Common myeloid progenitor, CD34-positive (primary cell): ENCODE results near the gene ADGRV1.

Source experiments
- CTCF ChIA-PET: fragments of 350-600 bp; sonication (Branson Sonifier 250); formaldehyde crosslinking; loops from one replicate; lab custom pipeline; 2021; ENCODE audit warnings: antibody characterized with exemption; lab: Charles Lee
- POLR2A ChIA-PET: fragments of 350-600 bp; sonication (Branson Sonifier 250); formaldehyde crosslinking; loops from one replicate; lab custom pipeline; 2021; ENCODE audit warnings: antibody characterized with exemption; lab: Charles Lee
- DNase-seq, 3 donors: peaks; one replicate each; pipeline versions ENCODE4 v3.0.0 to v3.0.0-alpha.2; 2013
- H3K27ac ChIP-seq, 2 experiments: 1 replicate in 1 of 2; 2 replicates in 1 of 2; pipeline ENCODE4 v1.7.0; 2013; ENCODE audit warnings: inconsistent platforms in 2 of 2, low read length in 2 of 2, mild to moderate bottlenecking in 2 of 2, low read depth in 1 of 2, moderate library complexity in 1 of 2; ENCODE audit not compliant: severe bottlenecking in 2 of 2, insufficient read depth in 1 of 2, poor library complexity in 1 of 2
- H3K27me3 ChIP-seq, 5 experiments: replicated peaks in 2 of 5; 1 replicate in 3 of 5; 2 replicates in 2 of 5; pipeline versions ENCODE4 v1.6.1 to v1.7.0; 2013; ENCODE audit warnings: low read length in 4 of 5, mild to moderate bottlenecking in 2 of 5, moderate library complexity in 2 of 5, inconsistent platforms in 1 of 5; ENCODE audit not compliant: insufficient read depth in 5 of 5, control insufficient read depth in 4 of 5
- H3K36me3 ChIP-seq, 4 experiments: 1 replicate in 2 of 4; 2 replicates in 2 of 4; pipeline versions ENCODE4 v1.6.1 to v1.7.0; 2013; ENCODE audit warnings: low read length in 3 of 4, control low read depth in 1 of 4, mild to moderate bottlenecking in 1 of 4; ENCODE audit not compliant: control insufficient read depth in 4 of 4, insufficient read depth in 4 of 4
- H3K4me1 ChIP-seq, 4 experiments: 1 replicate in 3 of 4; 2 replicates in 1 of 4; pipeline versions ENCODE4 v1.6.1 to v1.7.1; 2013; ENCODE audit warnings: low read length in 3 of 4, mild to moderate bottlenecking in 3 of 4, control low read depth in 1 of 4, inconsistent platforms in 1 of 4, moderate library complexity in 1 of 4; ENCODE audit not compliant: control insufficient read depth in 4 of 4, insufficient read depth in 4 of 4; ENCODE audit errors: control extremely low read depth in 1 of 4
- H3K4me3 ChIP-seq, 7 experiments: 1 replicate in 4 of 7; 2 replicates in 3 of 7; pipeline versions ENCODE4 v1.5.1 to v1.7.0; 2013; ENCODE audit warnings: mild to moderate bottlenecking in 7 of 7, low read length in 6 of 7, moderate library complexity in 6 of 7, inconsistent platforms in 2 of 7, low read depth in 2 of 7, control low read depth in 1 of 7; ENCODE audit not compliant: insufficient read depth in 4 of 7, control insufficient read depth in 1 of 7; ENCODE audit errors: extremely low read depth in 1 of 7
- H3K9me3 ChIP-seq, 5 experiments: 1 replicate in 4 of 5; 2 replicates in 1 of 5; pipeline versions ENCODE4 v1.6.1 to v1.7.1; 2013; ENCODE audit warnings: low read length in 4 of 5, mild to moderate bottlenecking in 2 of 5, inconsistent platforms in 1 of 5, low read depth in 1 of 5, moderate library complexity in 1 of 5; ENCODE audit not compliant: control insufficient read depth in 4 of 5, insufficient read depth in 2 of 5; ENCODE audit errors: control extremely low read depth in 1 of 5
- WGBS: methylation state at CpG from one replicate; pipeline ENCODE4 v1.1.5; 2013; ENCODE audit not compliant: insufficient coverage; 5-methylcytosine and 5-hydroxymethylcytosine counted together

Gene ADGRV1

DNA sequence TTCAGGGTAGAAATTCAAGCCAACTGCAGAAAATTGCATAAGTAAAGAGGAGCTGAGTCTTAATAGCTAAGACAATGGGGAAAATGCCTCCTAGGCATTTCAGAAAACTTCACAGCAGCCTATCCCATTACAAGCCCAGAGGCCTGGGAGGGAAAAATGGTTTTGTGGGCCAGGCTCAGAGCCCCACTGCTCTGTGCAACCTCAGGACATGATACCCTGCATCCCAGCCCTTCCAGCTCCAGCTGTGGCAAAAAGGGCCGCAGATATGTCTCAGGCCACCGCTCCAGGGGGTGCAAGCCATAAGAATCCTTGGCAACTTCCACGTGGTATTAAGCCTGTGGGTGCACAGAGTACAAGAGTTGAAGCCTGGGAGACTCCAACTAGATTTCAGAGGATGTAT lies 437.5 kb downstream of the ADGRV1 start:
- 100% methylated on average over 3 of the region's 3 CpGs for WGBS

DNA sequence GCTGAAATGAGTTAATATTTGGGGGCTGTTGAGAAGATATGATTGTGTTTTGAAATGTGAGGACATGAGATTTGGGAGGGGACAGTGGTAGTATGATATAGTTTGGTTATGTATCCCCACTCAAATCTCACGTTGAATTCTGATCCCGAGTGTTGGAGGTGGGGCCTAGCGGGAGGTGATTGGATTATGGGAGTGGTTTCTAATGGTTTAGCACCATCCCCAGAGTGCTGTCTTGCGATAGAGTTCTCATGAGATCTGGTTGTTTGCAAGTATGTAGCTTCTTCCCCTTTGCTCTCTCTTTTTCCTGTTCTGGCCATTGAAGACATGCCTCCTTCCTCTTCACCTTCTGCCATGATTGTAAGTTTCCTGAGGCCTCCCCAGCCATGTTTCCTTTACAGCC lies 438.5 kb downstream of the ADGRV1 start:
- DNase-seq = no peak
- H3K27me3 ChIP-seq = no peaks in the 10 kb centered on the region
- ChIA-PET CTCF (no interaction called here), POLR2A (no interaction called here)
- 100% methylated on average over 2 of the region's 4 CpGs for WGBS
- no peak overlapping the region for H3K4me3 ChIP-seq
- no peaks in the 10 kb centered on the region for H3K36me3 ChIP-seq
- H3K4me1 ChIP-seq = no peaks in the 10 kb centered on the region
- no peak overlapping the region for H3K27ac ChIP-seq
- H3K9me3 ChIP-seq = peaks cover 0 to 8% (median 4%) of the 10 kb centered on the region in 5 experiments

More for the DNA sequence above, 437.5 kb downstream of the ADGRV1 start:
- CTCF ChIA-PET = no interaction called here
- no peak overlapping the region for H3K4me3 ChIP-seq
- H3K4me1 ChIP-seq = no peaks in the 10 kb centered on the region
- H3K27me3 ChIP-seq = no peaks in the 10 kb centered on the region
- no peaks in the 10 kb centered on the region for H3K36me3 ChIP-seq
- no peak for DNase-seq
- POLR2A ChIA-PET = no interaction called here
- H3K9me3 ChIP-seq = peaks cover 0 to 8% (median 4%) of the 10 kb centered on the region in 5 experiments
- H3K27ac ChIP-seq = no peak overlapping the region

DNA sequence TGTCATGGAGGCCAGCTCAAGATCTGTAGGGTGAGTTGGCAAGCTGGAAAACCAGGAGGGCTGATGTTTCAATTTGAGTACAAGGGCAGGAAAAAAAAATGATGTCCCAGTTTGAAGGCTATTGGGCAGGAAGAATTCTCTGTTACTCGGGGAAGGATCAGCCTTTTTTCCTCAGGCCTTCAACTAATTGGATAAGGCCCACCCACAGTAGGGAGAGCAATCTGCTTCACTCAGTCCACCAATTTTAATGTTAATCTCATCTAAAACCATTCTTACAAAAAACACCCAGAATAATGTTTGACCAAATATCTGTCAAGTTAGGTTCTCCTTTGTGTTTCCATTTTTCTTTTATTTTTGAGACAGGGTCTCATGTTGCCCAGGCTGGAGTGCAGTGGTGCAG lies 442.1 kb downstream of the ADGRV1 start:
- Histone ChIP-seq H3K36me3 (no peaks in the 10 kb centered on the region), H3K4me3 (no peak overlapping the region), H3K4me1 (peaks cover 0 to 2% (median 0%) of the 10 kb centered on the region in 4 experiments), H3K9me3 (peaks cover 0 to 1% (median 0%) of the 10 kb centered on the region in 5 experiments), H3K27ac (no peak overlapping the region), H3K27me3 (no peaks in the 10 kb centered on the region)
- no peak for DNase-seq
- WGBS = 100% methylated on average over 1 of the region's 1 CpG
- POLR2A ChIA-PET = no interaction called here
- CTCF ChIA-PET = interaction anchor here (1.5 kb wide), 1 partner anchor 12 kb away, joined by 3 read pairs; no protein-coding TSS in a partner anchor

DNA sequence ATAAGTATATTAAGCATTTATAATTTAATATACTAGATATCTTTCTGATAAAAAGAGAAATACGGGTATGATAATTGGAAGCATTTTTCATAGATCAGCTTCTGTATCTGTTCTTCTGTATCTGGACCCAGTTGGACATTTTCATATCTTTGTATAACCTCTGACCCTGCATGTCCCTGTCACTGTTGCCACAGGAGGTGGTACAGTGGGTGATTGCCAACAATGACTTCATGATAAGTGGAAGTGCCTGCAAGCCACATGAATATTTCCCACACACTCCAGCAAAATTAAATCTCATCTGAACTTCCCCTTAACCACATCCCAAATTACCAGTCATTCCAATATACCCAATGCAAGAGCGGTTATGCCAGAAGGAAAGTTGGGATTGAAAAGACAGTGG lies 448.1 kb downstream of the ADGRV1 start:
- 100% methylated on average over 1 of the region's 2 CpGs for WGBS
- CTCF ChIA-PET = no interaction called here

DNA sequence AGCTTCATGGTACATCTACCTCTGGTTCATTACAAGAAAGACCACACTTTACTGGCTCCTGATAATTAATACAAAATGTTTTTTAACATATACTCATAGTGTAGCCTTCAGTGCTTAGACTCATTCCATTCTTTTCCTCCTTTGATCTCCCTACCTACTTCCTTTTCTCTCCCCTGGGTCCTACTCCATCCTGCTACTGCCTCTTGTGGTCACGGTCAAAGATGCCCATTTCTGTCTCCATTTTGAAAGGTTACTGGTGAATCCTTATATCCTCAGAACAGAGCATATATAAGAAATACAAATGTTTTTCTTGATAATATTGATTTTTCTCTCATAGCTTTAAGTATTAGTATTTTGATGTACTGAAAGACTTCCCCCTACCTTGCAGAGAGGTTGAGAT lies 448.7 kb downstream of the ADGRV1 start:
- no peaks in the 10 kb centered on the region for H3K9me3 ChIP-seq
- CTCF ChIA-PET = no interaction called here
- H3K36me3 ChIP-seq = no peaks in the 10 kb centered on the region
- no peak for DNase-seq
- POLR2A ChIA-PET = no interaction called here
- H3K4me1 ChIP-seq = peaks cover 0 to 2% (median 0%) of the 10 kb centered on the region in 4 experiments
- no peak overlapping the region for H3K27ac ChIP-seq
- no peak overlapping the region for H3K4me3 ChIP-seq
- no CpG with 5 or more reads among the region's 1 CpG for WGBS
- no peaks in the 10 kb centered on the region for H3K27me3 ChIP-seq

More for the DNA sequence above, 448.1 kb downstream of the ADGRV1 start:
- no peak overlapping the region for H3K27ac ChIP-seq
- no peaks in the 10 kb centered on the region for H3K36me3 ChIP-seq
- H3K4me1 ChIP-seq = peaks cover 0 to 2% (median 0%) of the 10 kb centered on the region in 4 experiments
- no peaks in the 10 kb centered on the region for H3K9me3 ChIP-seq
- DNase-seq = no peak
- POLR2A ChIA-PET = no interaction called here
- no peak overlapping the region for H3K4me3 ChIP-seq
- no peaks in the 10 kb centered on the region for H3K27me3 ChIP-seq

DNA sequence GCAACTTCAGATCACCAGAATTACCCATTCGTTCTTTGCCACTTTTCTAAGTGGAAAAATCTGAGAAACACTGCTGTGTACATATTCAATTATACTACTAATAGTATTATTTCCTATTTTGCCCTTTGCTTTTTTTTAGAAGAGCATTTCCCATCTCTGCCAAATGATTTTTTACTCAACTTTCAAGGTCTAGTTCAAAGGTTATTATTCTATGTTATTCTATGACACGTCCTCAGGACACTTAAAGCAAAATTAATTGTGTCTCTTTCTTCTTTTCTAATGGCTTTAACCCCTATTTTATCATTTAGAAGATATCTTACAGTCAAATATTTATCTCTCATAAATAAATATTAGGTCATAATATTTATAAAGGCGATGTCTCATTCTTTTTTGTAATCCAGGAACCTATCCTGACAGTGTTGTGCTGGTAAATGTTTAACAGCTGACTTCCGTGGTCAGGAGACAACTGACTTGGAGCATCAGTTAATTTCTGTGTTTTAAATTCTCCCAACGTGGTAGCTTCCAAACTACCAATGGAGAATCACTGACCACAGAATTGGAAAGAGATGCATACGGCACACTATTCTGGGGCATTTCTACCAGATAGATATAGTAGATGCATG lies 449.3 kb downstream of the ADGRV1 start:
- H3K27me3 ChIP-seq = no peaks in the 10 kb centered on the region
- CTCF ChIA-PET = interaction anchor here (0.6 kb wide), 1 partner anchor 87 kb away, joined by 4 read pairs; no protein-coding TSS in a partner anchor
- no peaks in the 10 kb centered on the region for H3K36me3 ChIP-seq
- WGBS = 100% methylated on average over 2 of the region's 6 CpGs
- peaks cover 0 to 2% (median 0%) of the 10 kb centered on the region in 4 experiments for H3K4me1 ChIP-seq
- no peak for DNase-seq
- no peak overlapping the region for H3K27ac ChIP-seq
- POLR2A ChIA-PET = no interaction called here
- no peak overlapping the region for H3K4me3 ChIP-seq
- no peaks in the 10 kb centered on the region for H3K9me3 ChIP-seq

DNA sequence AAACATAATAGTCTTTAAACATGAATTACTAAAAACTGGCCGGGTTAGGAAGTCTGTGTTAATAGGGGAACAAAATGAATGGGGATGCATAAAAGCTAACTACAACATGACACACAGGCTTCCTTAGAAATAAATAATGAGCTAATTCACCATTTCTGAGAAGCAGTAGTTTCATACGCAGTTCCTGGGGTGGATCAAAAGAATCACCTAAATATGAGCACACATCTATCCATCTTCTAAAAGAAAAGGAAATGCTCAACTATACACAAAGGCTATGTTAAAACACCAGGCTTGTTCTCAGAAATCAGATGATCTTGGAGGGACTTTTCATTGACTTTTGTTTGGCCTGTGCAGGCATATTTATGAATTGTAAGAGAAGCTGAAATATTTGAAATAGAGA lies 451.5 kb downstream of the ADGRV1 start:
- no peaks in the 10 kb centered on the region for H3K36me3 ChIP-seq

More for the DNA sequence above, 451.5 kb downstream of the ADGRV1 start:
- ChIA-PET POLR2A (no interaction called here), CTCF (interaction anchor here (0.7 to 0.9 kb wide), 2 partner anchors 18 to 394 kb away, joined by 3 to 4 read pairs; no protein-coding TSS in a partner anchor)
- Histone ChIP-seq H3K4me3 (no peak overlapping the region), H3K27ac (no peak overlapping the region), H3K4me1 (no peaks in the 10 kb centered on the region), H3K27me3 (no peaks in the 10 kb centered on the region), H3K9me3 (peaks cover 0 to 4% (median 0%) of the 10 kb centered on the region in 5 experiments)
- no peak for DNase-seq
- 83% methylated on average over 1 of the region's 2 CpGs for WGBS
